SU-DHL-6 (cell line): ENCODE results near the gene ABR.

Experiments
- H2AFZ ChIP-seq: fragments of 200-600 bp; sonication (generic); 2 replicates; pipeline ENCODE4 v1.6.1; 2014; ENCODE audit warnings: low read depth, mild to moderate bottlenecking, moderate library complexity, mixed read lengths, antibody characterized with exemption, low read length; ENCODE audit not compliant: severe bottlenecking
- H3F3A ChIP-seq: fragments of 200-600 bp; shearing (Covaris generic); 2 replicates; pipeline ENCODE4 v1.6.0; 2016; ENCODE audit warnings: antibody characterized with exemption, mild to moderate bottlenecking; ENCODE audit not compliant: insufficient read depth
- H3K27ac ChIP-seq: fragments of 200-600 bp; sonication (generic); 2 replicates; pipeline ENCODE4 v1.5.1; 2016; ENCODE audit warnings: low read depth, mild to moderate bottlenecking, low read length, moderate library complexity, mixed read lengths
- H3K27me3 ChIP-seq: fragments of 200-600 bp; sonication (generic), shearing (Covaris generic); 2 replicates; pipeline ENCODE4 v1.6.0; 2014; ENCODE audit warnings: mild to moderate bottlenecking, low read length
- H3K36me3 ChIP-seq: fragments of 200-600 bp; sonication (generic); 2 replicates; pipeline ENCODE4 v1.6.1; 2014; ENCODE audit warnings: mild to moderate bottlenecking, low read length, mixed read lengths
- H3K4me2 ChIP-seq: fragments of 300-600, 200-600 bp; shearing (Covaris generic), sonication (generic); 2 replicates; pipeline ENCODE4 v1.6.0; 2014; ENCODE audit warnings: low read length, low read depth, mild to moderate bottlenecking; ENCODE audit not compliant: poor library complexity, severe bottlenecking
- H3K4me3 ChIP-seq: fragments of 200-600 bp; sonication (generic); 2 replicates; pipeline ENCODE4 v1.5.1; 2014; ENCODE audit warnings: antibody characterized with exemption, low read length, mild to moderate bottlenecking, mixed read lengths; ENCODE audit not compliant: insufficient read depth, poor library complexity, severe bottlenecking
- H3K79me2 ChIP-seq: fragments of 200-600 bp; sonication (generic); 2 replicates; pipeline ENCODE4 v1.6.1; 2014; ENCODE audit warnings: mild to moderate bottlenecking, low read length, moderate library complexity; ENCODE audit not compliant: insufficient read depth
- H3K9ac ChIP-seq: fragments of 200-600 bp; sonication (generic); 2 replicates; pipeline ENCODE4 v1.7.0; 2014; ENCODE audit warnings: mild to moderate bottlenecking, low read length
- H3K9me2 ChIP-seq: fragments of 200-600 bp; sonication (generic); replicated peaks from 2 replicates; pipeline ENCODE4 v1.6.1; 2014; ENCODE audit warnings: low read length; ENCODE audit not compliant: insufficient read depth
- H3K9me3 ChIP-seq: fragments of 200-600 bp; sonication (generic); 2 replicates; pipeline ENCODE4 v1.6.1; 2014; ENCODE audit warnings: low read length, mixed read lengths; ENCODE audit not compliant: insufficient read depth
- H4K20me1 ChIP-seq: fragments of 200-600 bp; sonication (generic); 2 replicates; pipeline ENCODE4 v1.6.1; 2014; ENCODE audit warnings: low read depth, mild to moderate bottlenecking, antibody characterized with exemption, low read length, moderate library complexity, mixed read lengths
- EZH2phosphoT487 ChIP-seq: fragments of 200-600 bp; sonication (generic), shearing (Covaris generic); conservative IDR thresholded peaks from 2 replicates; pipeline ENCODE4 v1.6.1; 2018; ENCODE audit warnings: mild to moderate bottlenecking, antibody characterized with exemption, low read length, moderate library complexity, mixed read lengths
- TF ChIP-seq, protein P1 (sequence below): fragments of 200-600 bp; sonication (generic); IDR thresholded peaks from one replicate; pipeline ENCODE4 v1.5.1; 2017; ENCODE audit warnings: antibody characterized with exemption, mild to moderate bottlenecking, low read length, moderate library complexity; ENCODE audit not compliant: insufficient read depth, poor library complexity, severe bottlenecking

The ABR gene

DNA sequence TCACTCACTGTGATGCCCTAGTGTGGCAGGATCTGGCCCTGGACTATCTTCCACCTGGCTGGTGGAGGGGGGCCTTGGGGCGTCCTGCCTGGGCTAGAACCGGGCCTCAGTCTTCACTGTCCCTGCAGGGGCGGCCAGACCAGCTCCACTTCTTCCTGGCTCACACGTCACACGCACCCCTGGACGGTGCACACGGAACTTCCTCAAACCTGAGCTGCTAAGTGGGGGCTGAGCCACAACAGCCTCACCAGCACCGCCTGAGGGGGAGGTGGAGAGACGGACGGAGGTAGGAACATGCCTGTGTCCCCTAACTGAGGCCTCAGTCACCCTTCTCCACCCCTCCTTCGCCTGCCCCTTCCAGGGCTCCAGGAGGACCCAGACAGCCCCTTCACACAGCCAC lies 146.3 kb downstream of the ABR start:
- Histone ChIP-seq H3K9me2 (no peaks in the 10 kb centered on the region), H3K9me3 (no peaks in the 10 kb centered on the region), H3K36me3 (no peaks in the 10 kb centered on the region), H3K4me3 (no peak overlapping the region), H3F3A (no peaks in the 10 kb centered on the region), H3K4me2 (no peak overlapping the region), H2AFZ (no peak overlapping the region), H3K79me2 (no peaks in the 10 kb centered on the region), H3K27ac (no peak overlapping the region), H4K20me1 (no peaks in the 10 kb centered on the region), H3K27me3 (no peaks in the 10 kb centered on the region), H3K9ac (no peak overlapping the region)
- no peak for TF ChIP-seq EZH2phosphoT487

DNA sequence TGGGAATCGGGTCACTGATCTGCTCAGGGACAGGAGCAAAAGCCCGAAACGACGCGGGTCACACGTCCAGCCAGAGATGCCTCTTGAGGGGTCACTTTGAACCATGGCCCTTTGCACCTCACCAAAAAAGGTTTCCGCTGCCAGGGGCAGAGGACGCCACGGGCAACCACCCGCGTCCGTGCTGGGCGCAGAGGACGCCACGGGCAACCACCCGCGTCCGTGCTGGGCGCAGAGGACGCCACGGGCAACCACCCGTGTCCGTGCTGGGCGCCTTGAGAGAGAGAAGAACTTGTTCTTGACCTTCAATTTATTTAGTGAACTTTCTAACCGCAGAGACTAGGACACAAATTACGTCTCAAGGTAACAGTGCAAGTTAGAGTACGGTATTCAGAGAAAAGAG lies 147.4 kb downstream of the ABR start:
- Histone ChIP-seq H3K4me2 (no peak overlapping the region), H3K36me3 (no peaks in the 10 kb centered on the region), H4K20me1 (no peaks in the 10 kb centered on the region), H3K27me3 (no peaks in the 10 kb centered on the region), H3K9me2 (no peaks in the 10 kb centered on the region), H2AFZ (no peak overlapping the region), H3K79me2 (no peaks in the 10 kb centered on the region), H3K9me3 (no peaks in the 10 kb centered on the region), H3K27ac (no peak overlapping the region), H3K9ac (no peak overlapping the region), H3F3A (no peaks in the 10 kb centered on the region), H3K4me3 (no peak overlapping the region)
- TF ChIP-seq, protein P1, sequence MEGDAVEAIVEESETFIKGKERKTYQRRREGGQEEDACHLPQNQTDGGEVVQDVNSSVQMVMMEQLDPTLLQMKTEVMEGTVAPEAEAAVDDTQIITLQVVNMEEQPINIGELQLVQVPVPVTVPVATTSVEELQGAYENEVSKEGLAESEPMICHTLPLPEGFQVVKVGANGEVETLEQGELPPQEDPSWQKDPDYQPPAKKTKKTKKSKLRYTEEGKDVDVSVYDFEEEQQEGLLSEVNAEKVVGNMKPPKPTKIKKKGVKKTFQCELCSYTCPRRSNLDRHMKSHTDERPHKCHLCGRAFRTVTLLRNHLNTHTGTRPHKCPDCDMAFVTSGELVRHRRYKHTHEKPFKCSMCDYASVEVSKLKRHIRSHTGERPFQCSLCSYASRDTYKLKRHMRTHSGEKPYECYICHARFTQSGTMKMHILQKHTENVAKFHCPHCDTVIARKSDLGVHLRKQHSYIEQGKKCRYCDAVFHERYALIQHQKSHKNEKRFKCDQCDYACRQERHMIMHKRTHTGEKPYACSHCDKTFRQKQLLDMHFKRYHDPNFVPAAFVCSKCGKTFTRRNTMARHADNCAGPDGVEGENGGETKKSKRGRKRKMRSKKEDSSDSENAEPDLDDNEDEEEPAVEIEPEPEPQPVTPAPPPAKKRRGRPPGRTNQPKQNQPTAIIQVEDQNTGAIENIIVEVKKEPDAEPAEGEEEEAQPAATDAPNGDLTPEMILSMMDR: no peak
- TF ChIP-seq EZH2phosphoT487: no peak

DNA sequence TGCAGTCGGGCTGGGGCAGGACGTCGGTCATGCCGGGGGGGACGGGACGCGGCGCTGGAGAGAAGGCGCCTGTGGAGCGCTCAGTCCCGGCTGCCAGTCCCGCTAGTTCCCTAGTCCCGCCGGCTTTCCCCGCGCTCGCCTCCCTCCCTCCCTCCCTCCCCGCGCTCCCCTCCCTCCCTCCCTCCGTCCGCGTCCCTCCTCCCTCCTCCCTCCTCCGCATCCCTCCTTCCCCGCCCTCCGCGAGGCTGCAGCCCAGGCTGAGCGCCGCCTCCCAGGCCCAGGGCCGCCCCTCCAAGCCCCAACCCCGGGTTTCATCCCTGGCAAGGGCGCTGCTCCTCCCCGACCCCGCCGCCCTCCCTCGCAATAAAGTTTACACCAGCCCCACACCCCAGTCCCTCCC lies 148.1 kb downstream of the ABR start:
- TF ChIP-seq EZH2phosphoT487: no peak
- TF ChIP-seq, protein P1: no peak
- Histone ChIP-seq H3K36me3 (no peaks in the 10 kb centered on the region), H4K20me1 (no peaks in the 10 kb centered on the region), H3K9me2 (no peaks in the 10 kb centered on the region), H3K27me3 (no peaks in the 10 kb centered on the region), H3K4me2 (no peak overlapping the region), H3K27ac (no peak overlapping the region), H3K4me3 (no peak overlapping the region), H3K79me2 (no peaks in the 10 kb centered on the region), H3F3A (no peaks in the 10 kb centered on the region), H3K9ac (no peak overlapping the region), H3K9me3 (no peaks in the 10 kb centered on the region), H2AFZ (no peak overlapping the region)

DNA sequence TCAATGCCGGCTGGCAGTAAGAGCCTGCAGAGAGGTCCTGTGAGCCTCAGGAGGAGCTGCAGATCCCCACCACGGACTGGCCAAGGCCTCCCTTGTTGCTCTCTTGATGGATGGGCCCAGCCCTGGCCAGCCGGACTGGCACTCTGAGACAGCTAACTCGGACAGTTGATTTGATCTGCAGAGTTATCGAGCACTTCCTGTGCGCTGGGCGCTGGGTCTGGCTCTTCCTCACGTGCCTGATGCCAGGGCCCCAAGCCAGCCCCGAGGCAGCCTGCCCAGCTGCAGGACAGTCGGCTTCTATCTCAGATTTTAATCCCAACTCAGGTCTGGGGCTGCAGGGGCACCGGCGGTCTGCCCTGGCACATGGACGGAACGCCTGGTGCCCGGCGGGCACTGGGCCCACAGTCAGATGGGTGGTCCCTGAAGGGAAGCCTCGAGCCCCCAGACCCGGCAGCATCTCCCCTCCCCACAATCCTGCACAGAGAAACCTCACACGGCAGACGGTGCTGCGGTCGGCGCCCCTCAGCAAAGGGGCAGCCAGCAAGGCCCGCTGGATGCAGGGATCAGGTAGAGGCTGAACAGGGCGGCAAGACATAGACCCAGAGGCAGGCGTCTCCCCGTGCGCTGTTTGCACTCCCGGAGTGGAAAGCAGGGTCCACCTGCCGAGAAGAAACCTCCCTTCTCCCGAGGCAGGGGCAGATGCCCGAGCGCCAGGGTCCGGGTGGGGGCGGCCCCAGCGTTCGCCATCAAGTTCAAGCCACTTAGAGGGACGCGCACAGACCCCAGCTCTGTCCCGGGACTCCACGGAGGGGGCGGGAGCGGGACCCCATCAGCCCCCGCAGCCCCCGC lies 148.9 kb downstream of the ABR start:
- Histone ChIP-seq H3K27me3 (no peaks in the 10 kb centered on the region), H3K9me3 (no peaks in the 10 kb centered on the region), H3K4me2 (no peak overlapping the region), H3K79me2 (no peaks in the 10 kb centered on the region), H4K20me1 (no peaks in the 10 kb centered on the region), H2AFZ (no peak overlapping the region), H3K9me2 (no peaks in the 10 kb centered on the region), H3F3A (no peaks in the 10 kb centered on the region), H3K36me3 (no peaks in the 10 kb centered on the region), H3K4me3 (no peak overlapping the region), H3K27ac (no peak overlapping the region), H3K9ac (no peak overlapping the region)
- TF ChIP-seq, protein P1: no peak
- no peak for TF ChIP-seq EZH2phosphoT487
